Measurements from ENCODE around the gene DCAF4L1.
A peak's percentile ranks its signal among the peaks of the same experiment; 100 is the strongest.

The DCAF4L1 gene

GRCh38 chr4:41990365-41991111, 9.0 kb downstream of the DCAF4L1 start, which contains the start of gene SLC30A9:
Gene SLC30A9 (plus strand): TSS chr4:41990530. CDS start chr4:41990652, 122 bp downstream.
- DNase-seq (ENCODE audit: low spot score), result peak; percentile 86

GRCh38 chr4:41991916-41992767, 10.6 kb downstream of the DCAF4L1 start:
- no peak for DNase-seq (ENCODE audit: low spot score)

GRCh38 chr4:41992967-41993857, 11.7 kb downstream of the DCAF4L1 start:
- no peak for DNase-seq (ENCODE audit: low spot score)

GRCh38 chr4:41994461-41994985, 13.0 kb downstream of the DCAF4L1 start:
- DNase-seq (ENCODE audit: low spot score), result no peak

GRCh38 chr4:41998019-41998418, 16.5 kb downstream of the DCAF4L1 start:
- DNase-seq (ENCODE audit: low spot score), result no peak

- no peak for DNase-seq (ENCODE audit: low spot score)
Observed at GRCh38 chr4:41999321-41999720, 17.8 kb downstream of the DCAF4L1 start.

GRCh38 chr4:42008011-42008786, 26.6 kb downstream of the DCAF4L1 start:
- no peak for DNase-seq (ENCODE audit: low spot score)

- DNase-seq (ENCODE audit: low spot score), result no peak
Observed at GRCh38 chr4:42015438-42015837, 33.9 kb downstream of the DCAF4L1 start.

- no peak for DNase-seq (ENCODE audit: low spot score)
Observed at GRCh38 chr4:42018451-42018850, 36.9 kb downstream of the DCAF4L1 start.
